RPMI7951 (cell line): ENCODE data around the gene HUNK. TPM values are rescaled to one million over a fixed set of nuclear protein-coding genes. Genes with fewer than 3 reads are reported as not detected.
A peak's percentile ranks its signal among the peaks of the same experiment; 100 is the strongest.
"Not testable (repeated sequence)": the region's sequence is repeated elsewhere in the genome, so short reads cannot be mapped to it uniquely, and the experiment has no call there.

Experiments used
- DNase-seq: peaks from one replicate; pipeline ENCODE4 v3.0.0-alpha.2; 2012; ENCODE audit warnings: low read depth
- total RNA-seq: library from RNA; depleted of rRNA; stranded (reverse); fragments of >200 nt; shearing (Covaris generic); gene quantifications from 2 replicates; pipeline ENCODE4 v1.2.3, GENCODE V29; 2014; rRNA removed

HUNK gene
- 0.20 and 0.48 TPM in 2 replicates for total RNA-seq

DNA sequence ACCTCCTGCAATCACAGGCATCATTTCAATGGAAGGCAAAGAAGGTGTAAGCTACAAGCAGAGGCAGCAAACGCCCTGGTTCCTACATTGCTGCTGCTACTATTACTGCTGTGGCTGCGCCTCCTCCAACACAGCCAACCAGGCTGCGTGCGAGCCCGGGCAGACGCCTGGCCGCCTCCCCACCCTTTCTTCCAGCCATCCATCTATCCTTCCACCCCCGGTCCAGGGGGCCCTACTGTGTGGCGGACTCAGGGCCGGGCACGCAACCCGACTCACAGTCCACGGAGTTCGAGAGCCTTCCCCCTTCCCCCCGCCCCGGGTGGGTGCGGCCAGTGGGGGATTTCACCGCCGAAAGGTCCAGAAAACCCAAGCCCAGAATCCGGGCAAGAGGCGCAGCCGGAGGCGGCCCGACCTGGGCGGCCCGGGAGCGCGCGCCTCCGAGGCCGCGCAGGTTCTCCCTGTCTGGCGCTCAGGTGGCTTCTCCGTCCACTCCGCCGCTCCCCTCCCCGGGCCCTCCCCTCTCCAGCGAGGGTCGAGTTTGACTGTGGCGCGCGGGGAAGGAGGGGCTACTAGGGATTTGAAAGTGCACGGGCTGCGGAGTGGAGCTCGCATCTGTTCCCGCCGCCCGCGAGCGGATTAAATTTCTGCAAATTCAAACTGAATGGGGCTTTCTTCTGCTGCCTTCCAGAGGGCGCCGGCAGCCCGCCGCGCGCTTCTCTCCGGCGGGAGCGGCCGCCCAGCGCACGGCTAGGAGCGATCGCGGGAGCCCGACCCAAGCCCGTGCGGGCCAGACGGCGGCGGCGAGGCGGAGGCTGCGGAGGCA is at the start of gene HUNK:
TSS of gene HUNK (plus strand) at position 569 of the 823 bp plus-strand sequence. CDS start 655 bp downstream, outside the sequence.
- peak; percentile 31 for DNase-seq

DNA sequence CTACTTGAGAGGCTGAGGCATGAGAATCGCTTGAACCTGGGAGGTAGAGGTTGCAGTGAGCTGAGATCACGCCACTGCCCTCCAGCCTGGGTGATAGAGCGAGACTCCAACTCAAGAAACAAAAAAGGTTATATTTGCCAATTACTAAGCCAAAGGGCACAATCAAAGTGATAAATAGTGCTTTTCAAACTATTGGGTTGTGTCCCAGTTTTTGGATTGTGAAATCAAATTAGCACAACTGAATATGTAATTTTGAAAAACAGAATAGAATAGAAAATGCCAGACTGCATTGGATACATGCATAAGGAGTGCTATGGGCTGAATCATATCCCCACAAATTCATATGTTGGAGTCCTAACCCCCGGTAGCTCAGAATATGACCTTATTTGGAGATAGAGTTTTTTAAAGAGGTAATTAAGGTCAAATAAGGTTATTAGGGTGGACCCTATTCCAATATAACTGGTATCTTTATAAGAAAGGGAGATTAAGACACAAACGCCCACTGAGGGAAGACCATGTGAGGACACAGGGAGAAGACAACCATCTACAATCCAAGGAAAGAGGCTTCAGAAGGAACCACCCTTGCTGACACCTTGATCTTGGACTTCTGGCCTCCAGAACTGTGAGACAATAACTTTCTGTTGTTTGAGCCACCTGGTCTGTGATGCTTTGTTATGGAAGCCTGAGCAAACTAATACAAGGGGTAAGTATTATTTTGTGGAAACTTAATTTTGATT is 42.9 kb upstream of the HUNK start:
- no peak for DNase-seq

DNA sequence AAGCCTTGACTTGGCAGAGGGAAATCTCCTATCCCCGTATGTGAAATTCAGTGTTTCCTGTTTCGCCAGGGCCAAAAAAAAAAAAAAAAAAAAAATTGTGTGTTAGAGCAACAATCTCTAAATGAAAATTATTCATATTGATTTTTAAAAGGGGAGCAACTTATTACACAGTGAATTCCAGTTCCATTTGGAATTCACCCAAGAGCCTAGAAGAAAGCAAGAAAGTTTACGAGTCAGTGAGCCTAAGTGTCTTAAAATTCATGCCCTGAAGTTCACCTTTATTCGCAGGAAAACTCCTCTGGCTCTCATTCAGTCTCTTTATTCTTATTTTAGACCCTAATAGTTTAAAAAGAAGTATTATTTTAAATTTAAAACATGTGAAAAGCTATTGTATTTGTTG is 42.1 kb upstream of the HUNK start:
- no peak for DNase-seq

DNA sequence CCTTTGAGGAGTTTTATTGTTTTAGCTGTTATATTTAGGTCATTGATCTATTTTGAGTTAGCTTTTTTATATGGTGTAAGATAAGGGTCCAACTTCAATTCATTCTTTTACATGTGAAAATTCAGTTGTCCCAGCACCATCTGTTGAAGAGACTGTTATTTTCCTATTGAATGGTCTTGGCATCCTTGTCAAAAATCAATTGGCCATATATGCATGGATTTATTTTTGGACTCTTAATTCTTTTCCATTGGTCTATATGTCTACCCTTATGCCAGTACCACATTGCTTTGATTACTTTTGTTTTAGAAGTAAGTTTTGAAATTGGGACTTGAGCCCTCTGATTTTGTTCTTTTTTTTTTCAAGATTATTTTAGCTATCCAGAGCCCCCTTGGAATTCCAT is 35.8 kb upstream of the HUNK start:
- no peak for DNase-seq

DNA sequence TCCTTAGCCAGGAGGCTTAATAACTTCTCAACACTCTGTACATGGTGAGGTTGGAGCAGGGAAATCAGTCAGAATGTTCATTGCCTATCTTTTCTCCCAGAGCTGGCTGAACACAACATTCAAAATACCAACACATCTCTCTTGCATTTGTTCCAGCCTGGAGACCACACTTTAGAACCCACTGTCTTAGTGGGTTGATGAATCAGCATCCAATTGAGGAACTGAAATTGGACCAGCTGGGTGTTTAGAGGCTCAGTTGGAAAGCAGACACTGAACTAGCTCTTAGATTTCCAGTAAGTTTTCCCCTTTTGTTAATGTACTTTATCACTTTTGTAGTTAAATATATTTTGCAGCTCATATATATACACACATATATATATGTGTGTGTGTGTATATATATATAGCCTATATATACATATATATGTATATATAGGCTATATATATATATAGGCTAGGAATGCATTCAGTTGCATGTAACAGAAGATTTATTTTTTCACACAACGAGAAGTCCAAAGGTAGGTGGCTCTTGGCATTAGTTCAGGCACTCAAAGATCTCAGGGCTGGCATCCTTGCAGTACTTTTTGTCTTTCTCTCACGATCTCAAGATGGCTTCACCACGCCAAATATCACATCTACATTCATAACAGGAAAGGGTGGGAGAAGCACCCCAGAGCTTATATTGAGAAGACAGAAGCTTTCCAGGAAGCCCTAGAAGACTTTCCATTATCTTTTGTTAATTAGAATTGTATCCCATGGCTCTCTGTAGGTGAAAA is 35.0 kb upstream of the HUNK start:
- no peak for DNase-seq

DNA sequence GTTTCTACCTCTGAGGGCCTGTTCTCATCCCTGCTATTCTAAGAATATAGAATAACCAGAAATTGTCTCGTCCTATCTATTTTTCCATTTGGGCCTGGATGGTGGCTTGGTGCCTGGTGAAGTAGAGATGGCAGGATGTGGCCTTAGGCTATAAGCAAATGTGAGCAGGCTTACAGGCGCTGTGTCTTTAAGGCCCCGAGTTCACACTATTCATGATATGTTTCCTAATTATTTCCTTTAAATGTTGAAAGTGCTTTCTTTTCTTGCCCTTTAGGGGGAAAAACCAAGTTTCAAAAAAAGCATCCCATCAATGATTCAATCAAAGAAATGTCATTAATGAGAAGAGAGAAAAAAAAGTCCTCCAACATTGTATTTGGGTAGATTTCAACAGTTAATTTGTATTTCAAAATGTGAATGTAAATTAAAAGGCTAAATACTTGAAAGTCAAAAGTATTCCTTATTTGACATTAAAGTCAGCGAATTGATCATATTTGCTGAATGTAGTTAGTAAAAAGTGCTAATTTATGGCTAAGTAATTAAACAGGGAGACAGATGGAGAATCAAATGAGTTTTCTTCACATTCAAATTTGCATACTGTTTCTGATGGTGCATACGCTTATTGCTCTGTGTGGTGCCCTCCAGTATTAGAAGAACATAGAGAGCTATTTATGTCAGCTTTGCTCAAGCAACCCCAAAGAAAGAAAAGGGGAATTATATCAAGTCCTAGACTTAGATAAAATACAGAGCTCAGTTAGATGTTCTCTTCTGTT is 34.0 kb upstream of the HUNK start:
- DNase-seq: no peak

DNA sequence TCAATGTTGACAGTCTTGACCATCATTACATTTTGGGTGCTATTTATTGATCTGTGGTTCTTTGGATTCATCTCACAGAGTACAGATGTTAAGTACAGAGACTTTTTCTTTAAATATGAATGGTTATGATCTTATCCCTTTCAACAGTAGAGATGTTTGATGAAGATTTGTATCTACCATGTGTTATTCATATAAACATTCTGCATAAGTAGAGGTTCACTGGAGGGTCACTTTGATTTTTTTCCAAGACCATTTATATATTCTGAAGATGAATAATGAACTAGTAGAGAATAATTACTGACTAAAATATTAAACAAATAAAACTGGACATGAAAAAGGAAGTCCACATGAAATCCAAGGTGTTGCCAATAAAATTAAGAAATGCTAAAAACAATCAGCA is 28.6 kb upstream of the HUNK start:
- no peak for DNase-seq

DNA sequence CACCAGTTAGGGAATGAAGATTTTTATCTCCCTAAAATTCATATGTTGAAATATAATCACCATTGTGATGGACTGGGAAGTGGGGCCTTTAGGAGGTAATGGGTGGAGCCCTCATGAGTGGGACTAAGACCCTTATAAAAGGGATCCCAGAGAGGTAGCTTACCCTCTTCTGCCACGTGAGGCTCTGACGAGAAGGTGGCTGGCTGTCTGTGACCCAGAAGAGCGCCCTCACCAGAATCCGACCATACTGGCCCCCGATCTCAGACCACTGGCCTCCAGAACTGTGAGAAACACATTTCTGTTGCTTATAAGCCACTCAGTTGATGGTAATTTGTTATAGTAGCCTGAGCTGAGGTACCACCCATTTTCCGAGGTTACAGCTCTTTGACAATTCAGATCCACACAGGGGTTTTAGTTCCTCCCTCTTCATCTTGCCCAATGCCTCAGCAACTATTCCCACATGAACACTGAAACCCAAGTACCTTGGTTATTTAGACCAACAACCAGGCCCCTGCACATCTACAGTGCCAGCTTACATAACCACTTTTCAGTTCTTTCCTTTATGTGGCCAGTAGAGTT is 27.6 kb upstream of the HUNK start:
- DNase-seq: no peak

DNA sequence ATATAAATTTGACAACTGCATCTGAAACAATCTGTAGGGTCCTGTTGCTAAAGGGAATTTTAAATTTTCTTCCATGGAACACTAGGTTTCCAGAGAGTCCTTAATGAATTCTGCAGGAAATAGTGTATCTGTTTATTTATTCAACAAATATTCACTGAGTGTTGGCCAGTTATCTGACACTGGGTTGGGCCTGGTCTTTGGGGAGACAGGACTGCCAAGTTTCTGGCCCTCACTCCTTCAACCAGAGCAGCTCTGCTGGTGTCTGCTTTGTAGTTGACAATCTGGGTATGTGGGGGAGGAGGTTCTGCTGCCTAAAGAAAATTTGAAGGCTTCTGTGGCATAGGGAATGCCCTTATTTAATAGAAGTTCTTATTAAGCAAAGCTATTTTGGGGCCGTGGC is 26.1 kb upstream of the HUNK start:
- DNase-seq: no peak

DNA sequence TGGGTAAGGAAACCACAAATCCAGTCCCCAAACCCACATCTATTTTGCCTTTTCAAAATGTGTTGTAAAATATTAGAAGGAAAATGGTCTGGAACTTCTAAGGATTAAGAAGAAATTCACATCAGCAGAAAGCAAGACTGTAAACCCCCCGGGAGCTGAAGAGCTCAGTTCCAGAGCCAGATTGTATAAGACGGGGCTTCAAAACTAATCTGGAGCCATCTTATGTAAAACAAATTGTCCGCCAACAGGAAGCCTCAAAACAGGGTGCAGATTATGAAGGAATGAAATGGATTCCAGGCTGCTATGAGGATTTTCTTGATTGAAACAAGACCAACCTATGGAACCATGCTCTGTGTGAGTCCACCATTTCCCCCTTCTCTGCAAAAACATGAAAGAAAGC is 25.1 kb upstream of the HUNK start:
- DNase-seq: no peak

DNA sequence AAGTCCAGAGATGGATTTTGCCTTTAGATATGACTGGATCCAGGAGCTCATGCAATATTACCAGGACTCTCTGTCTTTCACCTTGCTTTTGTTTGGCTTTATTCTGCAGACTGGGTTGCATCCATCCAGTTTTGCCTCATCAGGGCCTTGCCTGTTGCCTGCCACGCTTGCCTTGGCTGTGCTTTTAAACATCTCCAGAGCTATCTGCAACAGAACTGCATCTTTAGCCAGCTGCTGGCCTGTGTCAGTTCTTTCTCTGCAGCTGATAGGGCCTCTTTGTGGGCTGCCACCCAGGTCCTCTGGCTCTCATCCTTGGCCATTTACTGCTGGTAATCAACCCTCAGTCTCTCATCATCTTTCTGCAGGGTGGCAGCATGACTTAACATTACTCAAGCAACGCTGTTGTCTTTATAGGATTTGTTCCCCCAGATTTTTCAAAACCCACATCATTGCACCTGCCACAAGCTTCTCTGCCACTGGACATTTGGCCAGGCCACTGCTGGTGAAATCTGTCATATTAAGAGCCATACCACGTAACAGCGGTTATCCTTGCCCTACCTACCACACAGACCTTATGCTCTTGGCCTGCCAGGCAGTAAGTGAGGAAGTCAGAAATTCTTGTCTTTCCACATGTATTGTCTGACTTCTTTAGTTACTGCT is 24.4 kb upstream of the HUNK start:
- DNase-seq: no peak

DNA sequence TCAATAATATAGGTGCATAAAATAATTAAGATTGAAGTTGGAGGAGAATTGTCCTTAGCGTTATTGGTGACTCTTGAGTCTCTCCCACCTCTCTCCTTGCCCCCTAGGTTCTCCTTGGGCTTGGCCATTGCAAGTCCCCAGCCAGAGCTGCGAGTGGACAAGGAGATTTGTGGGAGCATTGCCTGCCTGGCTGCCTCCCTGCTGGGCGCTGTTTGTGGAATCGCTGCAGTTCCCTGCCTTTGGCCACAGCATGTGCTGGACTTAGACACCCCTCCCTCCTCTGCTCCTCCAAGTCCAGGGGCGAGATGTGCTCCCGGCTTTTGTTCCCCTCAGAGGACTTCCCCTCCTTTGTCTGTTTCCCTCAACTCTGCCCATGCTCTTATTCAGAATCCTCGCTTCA is 21.9 kb upstream of the HUNK start:
- DNase-seq: no peak

DNA sequence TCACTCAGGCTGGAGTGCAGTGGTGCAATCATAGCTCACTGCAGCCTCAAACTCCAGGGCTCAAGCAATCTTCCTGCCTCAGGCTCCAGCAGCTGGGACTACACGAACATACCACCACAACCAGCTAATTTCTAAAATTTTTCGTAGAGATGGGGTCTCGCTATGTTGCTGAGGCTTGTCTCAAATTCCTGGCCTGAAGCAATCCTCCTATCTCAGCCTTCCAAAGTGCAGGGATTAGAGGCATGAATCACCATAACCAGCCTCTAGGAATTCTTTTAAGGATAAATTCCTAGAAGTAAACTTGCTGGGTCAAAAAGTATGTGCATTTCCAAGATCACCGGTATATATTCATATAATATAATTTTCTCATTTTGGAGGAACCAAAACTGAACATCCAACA is 17.6 kb upstream of the HUNK start:
- peak; percentile 7 for DNase-seq

DNA sequence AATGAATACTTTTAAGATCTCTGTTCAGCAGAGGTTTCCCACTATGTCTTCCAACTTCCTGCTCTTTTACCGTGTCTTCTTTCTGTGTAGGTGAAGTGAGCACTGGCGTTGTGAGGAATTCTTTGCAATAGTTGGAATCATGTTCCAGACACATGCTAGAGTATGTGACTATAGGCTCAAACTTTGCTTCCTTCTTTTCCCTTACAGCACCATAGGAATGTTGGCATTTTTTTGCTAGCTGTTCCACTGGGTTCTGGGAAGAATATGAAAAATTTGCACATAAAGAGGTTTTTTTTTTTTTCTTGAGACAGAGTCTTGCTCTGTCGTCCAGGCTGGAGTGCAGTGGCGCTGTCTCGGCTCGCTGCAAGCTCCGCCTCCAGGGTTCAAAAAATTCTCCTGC is 15.7 kb upstream of the HUNK start:
- no peak for DNase-seq

DNA sequence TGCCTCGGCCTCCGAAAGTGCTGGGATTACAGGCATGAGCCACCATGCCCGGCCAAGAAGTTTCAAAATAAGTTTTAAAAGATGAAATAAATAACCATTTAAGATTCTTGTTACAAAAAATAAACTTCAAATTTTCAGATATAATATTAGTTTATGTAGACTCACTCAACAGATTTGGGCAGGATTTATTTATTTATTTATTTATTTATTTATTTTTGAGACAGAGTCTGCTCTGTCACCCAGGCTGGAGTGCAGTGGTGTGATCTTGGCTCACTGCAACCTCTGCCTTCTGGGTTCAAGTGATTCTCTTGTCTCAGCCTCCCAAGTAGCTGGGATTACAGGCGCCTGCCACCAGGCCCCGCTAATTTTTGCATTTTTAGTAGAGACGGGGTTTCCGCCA is 15.2 kb upstream of the HUNK start:
- DNase-seq: not testable (repeated sequence)

DNA sequence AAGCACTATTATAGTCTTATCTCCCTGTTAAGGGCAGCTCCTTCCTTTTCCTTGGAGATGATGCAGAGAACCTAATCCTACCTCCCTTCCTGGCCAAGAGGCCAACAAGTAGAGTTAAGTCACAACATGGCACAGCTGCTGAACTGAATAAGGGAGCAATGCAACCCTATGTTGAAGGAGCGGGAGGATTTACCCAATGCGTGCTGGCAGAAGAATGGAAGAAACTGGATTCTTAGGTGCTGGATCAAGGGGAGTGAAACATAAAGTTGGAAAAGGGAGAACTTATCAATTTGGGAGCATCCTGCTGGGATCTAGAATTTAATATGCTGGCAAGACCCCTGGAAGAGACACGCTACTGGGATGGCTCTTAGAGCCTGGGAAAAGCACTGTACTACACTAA is 12.0 kb upstream of the HUNK start:
- DNase-seq: no peak

DNA sequence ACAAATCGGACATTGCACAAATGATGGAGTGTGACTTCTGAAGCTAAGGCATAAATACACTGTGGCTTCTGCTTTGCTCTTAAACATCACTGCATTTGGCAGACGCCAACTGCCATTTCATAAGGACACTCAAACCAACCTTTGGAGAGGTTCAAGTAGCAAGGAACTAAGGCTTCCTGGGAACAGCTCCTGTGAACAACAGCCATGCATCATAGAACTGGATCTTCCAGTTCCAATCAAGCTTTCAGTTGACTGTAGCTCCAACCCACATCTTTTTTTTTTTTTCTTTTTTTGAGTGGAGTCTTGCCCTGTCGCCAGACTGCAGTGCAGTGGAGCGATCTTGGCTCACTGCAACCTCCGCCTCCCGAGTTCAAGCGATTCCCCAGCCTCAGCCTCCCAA is 10.7 kb upstream of the HUNK start:
- no peak for DNase-seq

DNA sequence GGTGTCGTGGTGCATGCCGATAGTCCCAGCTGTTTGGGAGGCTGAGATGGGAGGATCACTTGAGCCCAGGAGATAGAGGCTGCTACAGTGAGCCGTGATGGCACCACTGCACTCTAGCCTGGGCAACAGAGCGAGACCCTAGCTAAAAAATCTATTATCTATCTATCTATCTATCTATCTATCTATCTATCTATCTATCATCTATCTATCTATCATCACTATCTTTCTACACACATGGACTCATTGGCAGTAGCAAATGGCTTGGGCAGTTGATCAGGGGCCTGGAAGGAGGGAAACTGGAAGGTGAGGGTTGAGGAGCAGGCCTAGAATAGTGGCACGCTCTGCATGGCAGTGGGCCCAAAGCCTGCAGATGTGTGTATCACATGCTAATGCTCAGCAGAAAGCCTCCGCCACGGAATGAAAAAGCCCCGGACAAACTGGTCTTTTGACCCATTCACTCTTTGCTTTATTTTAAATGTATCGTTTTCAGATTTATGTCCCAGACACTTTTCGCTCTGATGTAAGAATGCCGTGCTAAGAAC is 7.3 kb upstream of the HUNK start:
- DNase-seq: no peak

DNA sequence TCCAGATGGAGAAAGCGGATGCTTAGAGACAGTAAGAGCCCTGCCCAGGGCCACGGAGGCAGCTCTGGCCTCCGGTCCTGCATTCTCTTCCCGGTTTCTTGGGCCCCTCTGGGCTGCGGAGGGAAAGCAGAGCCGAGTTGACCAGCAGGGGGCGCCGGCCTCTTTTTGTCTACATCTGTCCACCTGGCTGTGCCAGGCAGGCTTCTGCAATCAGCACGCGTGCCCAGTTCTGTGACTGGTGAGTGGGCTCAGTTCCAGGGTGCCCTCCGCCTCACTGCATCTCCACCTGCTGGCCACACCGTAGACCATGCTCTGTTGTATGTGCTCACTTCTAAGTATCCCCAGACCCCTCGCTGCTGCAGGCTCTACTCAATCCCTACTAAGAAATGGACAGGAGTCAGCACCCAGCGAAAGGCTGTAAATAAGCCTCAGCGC is 6.7 kb upstream of the HUNK start:
- DNase-seq: peak; percentile 60

DNA sequence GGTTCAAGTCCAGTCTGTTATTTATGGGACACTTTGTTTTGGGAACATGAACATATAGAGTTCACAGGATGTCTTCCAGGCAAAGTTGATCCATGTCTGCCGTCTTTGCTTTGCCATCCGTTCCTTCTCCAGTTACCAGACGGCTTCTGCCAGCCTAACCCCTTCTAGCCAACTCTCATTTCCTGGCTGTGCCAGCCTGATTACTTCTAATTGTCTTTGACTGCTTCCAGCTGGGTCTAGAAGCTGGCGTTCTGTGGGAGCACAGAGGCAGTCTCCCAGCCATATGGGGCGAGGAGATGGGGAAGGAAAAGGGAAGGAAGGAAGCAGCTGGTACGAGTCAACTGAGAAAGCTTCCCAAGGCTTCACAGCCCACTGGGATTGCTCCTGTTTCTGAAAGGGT is 3.1 kb upstream of the HUNK start:
- DNase-seq: no peak
